ENCODE data around the gene LTC4S.

GRCh38 chr5:179804555-179804947 lies 10.8 kb downstream of the LTC4S start:
- no peak for TF ChIP-seq CTCF (IDR thresholded peaks at IDR 0.05 in 4 of 5, conservative IDR thresholded peaks at IDR 0.05 in 1 of 5)
- TF ChIP-seq POLR2A (IDR thresholded peaks at IDR 0.05) = no peak
